Astrocyte (in vitro differentiated cells and primary cell): ENCODE results near the gene STK32B.

ENCODE experiments used
- EZH2 ChIP-seq: IDR thresholded peaks from 2 replicates; pipeline ENCODE4 v1.6.1; 2012; ENCODE audit warnings: mild to moderate bottlenecking, low read length, inconsistent platforms; ENCODE audit not compliant: insufficient read depth
- TF ChIP-seq, protein P1 (sequence below): IDR thresholded peaks from 2 replicates; pipeline ENCODE4 v1.5.1; 2011; ENCODE audit warnings: low read depth, mild to moderate bottlenecking, inconsistent platforms, low read length, moderate library complexity; ENCODE audit not compliant: insufficient read depth

DNA sequence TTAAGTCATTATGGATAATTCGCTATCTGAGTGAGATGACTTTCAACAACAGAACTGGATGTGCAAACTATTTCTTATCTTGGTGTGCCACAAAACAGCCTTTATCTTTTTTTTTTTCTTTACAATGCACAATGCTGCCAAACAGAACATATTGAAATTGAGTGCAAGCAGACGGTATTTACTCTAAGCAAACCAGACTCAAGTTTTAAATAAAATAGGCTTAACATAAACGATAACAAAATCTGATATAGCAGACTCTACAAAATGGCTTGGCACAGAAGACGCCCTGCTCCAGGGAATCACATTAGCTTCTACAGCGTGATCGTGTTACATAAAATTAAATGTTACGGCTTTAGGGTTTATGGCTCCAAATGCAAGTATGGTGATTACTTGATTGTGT lies 9.6 kb upstream of the STK32B start:
- TF ChIP-seq, protein P1, sequence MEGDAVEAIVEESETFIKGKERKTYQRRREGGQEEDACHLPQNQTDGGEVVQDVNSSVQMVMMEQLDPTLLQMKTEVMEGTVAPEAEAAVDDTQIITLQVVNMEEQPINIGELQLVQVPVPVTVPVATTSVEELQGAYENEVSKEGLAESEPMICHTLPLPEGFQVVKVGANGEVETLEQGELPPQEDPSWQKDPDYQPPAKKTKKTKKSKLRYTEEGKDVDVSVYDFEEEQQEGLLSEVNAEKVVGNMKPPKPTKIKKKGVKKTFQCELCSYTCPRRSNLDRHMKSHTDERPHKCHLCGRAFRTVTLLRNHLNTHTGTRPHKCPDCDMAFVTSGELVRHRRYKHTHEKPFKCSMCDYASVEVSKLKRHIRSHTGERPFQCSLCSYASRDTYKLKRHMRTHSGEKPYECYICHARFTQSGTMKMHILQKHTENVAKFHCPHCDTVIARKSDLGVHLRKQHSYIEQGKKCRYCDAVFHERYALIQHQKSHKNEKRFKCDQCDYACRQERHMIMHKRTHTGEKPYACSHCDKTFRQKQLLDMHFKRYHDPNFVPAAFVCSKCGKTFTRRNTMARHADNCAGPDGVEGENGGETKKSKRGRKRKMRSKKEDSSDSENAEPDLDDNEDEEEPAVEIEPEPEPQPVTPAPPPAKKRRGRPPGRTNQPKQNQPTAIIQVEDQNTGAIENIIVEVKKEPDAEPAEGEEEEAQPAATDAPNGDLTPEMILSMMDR, result no peak
- no peak for TF ChIP-seq EZH2
